ENCODE results near the gene CYP4F8. TPM values are rescaled to one million over a fixed set of nuclear protein-coding genes. Genes with fewer than 3 reads are reported as not detected.

CYP4F8 gene
- total and polyA plus RNA-seq, 2 of the 8 experiments (the other 6 are each of a cell fraction or from before 2014, with no cell fraction given): not detected

DNA sequence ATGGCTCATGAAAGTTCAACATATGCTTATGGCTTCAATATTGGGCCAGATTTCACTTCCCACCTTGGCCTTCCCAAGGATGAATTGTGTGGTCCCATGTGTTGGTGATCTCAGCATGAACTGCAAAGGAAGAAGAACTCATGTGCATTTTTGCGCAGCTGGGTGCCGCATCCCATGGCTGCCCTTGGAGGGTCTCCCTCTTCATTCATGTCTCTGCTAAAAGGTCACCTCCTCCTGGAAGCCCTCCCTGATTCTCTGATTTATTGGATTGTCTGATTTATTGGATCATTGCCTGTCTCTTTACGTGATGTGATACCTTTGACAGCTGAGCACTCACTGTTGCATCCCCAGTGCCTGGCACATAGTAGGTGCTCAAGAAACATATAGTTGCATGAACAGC, 1.7 kb upstream of the CYP4F8 start:
- Histone ChIP-seq H4K8ac (ENCODE audit: extremely low read depth, insufficient read depth, low read length) (no peak overlapping the region), H3K4ac (replicated peaks; ENCODE audit: insufficient read length, low read depth, low read length) (no peak overlapping the region), H3K56ac (replicated peaks; ENCODE audit: insufficient read length, low read depth, low read length) (no peak overlapping the region), H3K18ac (ENCODE audit: extremely low read depth, low read length) (no peak overlapping the region), H3K14ac (ENCODE audit: insufficient read length) (no peak overlapping the region), H3K9ac (replicated peaks in 1 of 4; ENCODE audit: extremely low read depth in 1 of 4, low read depth in 3 of 4, low read length in 3 of 4) (no peak overlapping the region), H3K27ac (ENCODE audit: low read depth, low read length) (no peak overlapping the region), H3K23me2 (ENCODE audit: low read depth, low read length) (peaks cover 2% of the 10 kb centered on the region; the same call in 1 of the 2 replicates), H3K36me3 (ENCODE audit: control insufficient read depth in 2 of 4, insufficient read depth in 4 of 4, low read length in 3 of 4) (no peaks in the 10 kb centered on the region), H3K4me2 (ENCODE audit: insufficient read depth in 1 of 2, low read depth in 2 of 2, low read length in 2 of 2) (no peak overlapping the region), H3K27me3 (replicated peaks in 1 of 4; ENCODE audit: control insufficient read depth in 3 of 4, extremely low read depth in 1 of 4, insufficient read depth in 3 of 4, low read length in 3 of 4) (no peaks in the 10 kb centered on the region), H3K79me2 (ENCODE audit: control insufficient read depth in 1 of 2, insufficient read depth in 2 of 2, low read length in 2 of 2) (no peaks in the 10 kb centered on the region), H3K9me3 (ENCODE audit: insufficient read depth in 2 of 2, low read depth in 1 of 2, low read length in 1 of 2) (peaks cover 64 to 88% of the 10 kb centered on the region in 2 experiments), H2AK5ac (ENCODE audit: low read depth, low read length) (no peak overlapping the region), H2BK15ac (ENCODE audit: low read length) (no peak overlapping the region), H2AFZ (ENCODE audit: low read length) (no peak overlapping the region), H3K79me1 (ENCODE audit: low read depth, low read length) (no peaks in the 10 kb centered on the region), H2BK120ac (replicated peaks; ENCODE audit: low read depth, low read length) (no peak overlapping the region), H4K5ac (ENCODE audit: insufficient read length, low read depth, low read length) (no peak overlapping the region), H3K23ac (ENCODE audit: insufficient read length) (no peak overlapping the region), H2BK12ac (ENCODE audit: low read depth, low read length) (no peak overlapping the region), H3K4me3 (ENCODE audit: extremely low read depth in 1 of 4, insufficient read depth in 2 of 4, low read depth in 3 of 4, low read length in 4 of 4) (no peak overlapping the region), H4K20me1 (replicated peaks in 1 of 2; ENCODE audit: control insufficient read depth in 1 of 2, insufficient read depth in 2 of 2, low read length in 2 of 2) (no peaks in the 10 kb centered on the region), H2BK5ac (ENCODE audit: low read depth, low read length) (no peak overlapping the region), H4K91ac (replicated peaks; ENCODE audit: insufficient read length, low read length) (no peak overlapping the region), H2BK20ac (ENCODE audit: low read length) (no peak overlapping the region), H3K4me1 (replicated peaks in 1 of 4; ENCODE audit: control insufficient read depth in 3 of 4, insufficient read depth in 4 of 4, low read length in 3 of 4) (no peaks in the 10 kb centered on the region)
- FAIRE-seq (no peak), DNase-seq (ENCODE audit: low read depth in 1 of 2, low spot score in 2 of 2) (no peak)
- TF ChIP-seq CBX8 (IDR thresholded peaks at IDR 0.05; ENCODE audit: borderline replicate concordance, low read depth, low read length): no peak
- WGBS, 2 experiments (ENCODE audit: extremely low coverage in 1 of 2, insufficient coverage in 1 of 2, insufficient read length in 1 of 2, insufficient replicate concordance in 2 of 2, low coverage in 1 of 2, low lambda C conversion rate in 2 of 2, missing lambda C conversion rate in 1 of 2): 86% methylated on average over 3 of the region's 3 CpGs; no CpG with 5 or more reads in 1 of the 2 experiments
- ChIA-PET CTCF (ENCODE audit: partially characterized antibody) (interaction anchor here (0.9 kb wide), 1 partner anchor 150 kb away, joined by 3 read pairs; no protein-coding TSS in a partner anchor), POLR2A (ENCODE audit: partially characterized antibody) (no interaction called here)
